ENCODE results near the gene SLC9B1. TPM values are rescaled to one million over a fixed set of nuclear protein-coding genes. Genes with fewer than 3 reads are reported as not detected.

The SLC9B1 gene
- total and polyA plus RNA-seq, 2 donors (not counting 1 experiment from before 2014, with no cell fraction given), result 2.1 to 2.2 TPM

DNA sequence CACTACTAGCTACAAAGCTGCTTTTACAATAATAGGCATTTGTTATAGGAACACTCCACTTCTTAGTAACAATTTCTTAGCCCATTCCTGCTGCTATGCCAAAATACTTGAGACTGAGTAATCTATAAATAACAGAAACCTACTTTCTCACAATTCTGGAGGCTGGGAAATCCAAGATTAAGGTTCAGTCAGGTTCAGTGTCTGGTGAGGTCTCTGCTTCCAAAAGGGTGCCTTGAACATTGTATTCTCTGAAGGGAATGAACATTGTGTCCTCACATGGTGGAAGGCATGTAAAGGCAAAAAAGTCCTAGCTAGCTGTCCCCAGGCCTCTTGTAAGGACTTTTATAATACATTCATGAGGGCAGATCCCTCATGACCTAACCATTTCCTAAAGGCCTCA is 7.0 kb downstream of the SLC9B1 start:
- H3K4me1 Mint-ChIP-seq, result no peaks in the 10 kb centered on the region
- Histone ChIP-seq H3K36me3 (replicated peaks in 1 of 2; ENCODE audit: control extremely low read depth in 1 of 2, control insufficient read depth in 1 of 2, extremely low read depth in 1 of 2, insufficient read depth in 2 of 2, low read length in 1 of 2) (no peaks in the 10 kb centered on the region), H3K4me1 (ENCODE audit: control insufficient read depth in 2 of 2, insufficient read depth in 2 of 2, low read length in 2 of 2) (no peaks in the 10 kb centered on the region), H3K9ac (ENCODE audit: low read length) (no peak overlapping the region), H3K79me2 (ENCODE audit: control insufficient read depth, insufficient read depth, low read length) (no peaks in the 10 kb centered on the region), H3K27ac (ENCODE audit: low read length in 2 of 2) (no peak overlapping the region), H2AFZ (ENCODE audit: insufficient read depth, low read depth, low read length, poor library complexity, severe bottlenecking) (no peak overlapping the region), H4K20me1 (ENCODE audit: control insufficient read depth, insufficient read depth, low read length, poor library complexity, severe bottlenecking) (no peaks in the 10 kb centered on the region), H3K27me3 (replicated peaks in 1 of 4; ENCODE audit: control extremely low read depth in 1 of 4, control insufficient read depth in 3 of 4, insufficient read depth in 4 of 4, low read length in 3 of 4) (no peaks in the 10 kb centered on the region), H3K4me3 (ENCODE audit: control extremely low read depth in 1 of 5, extremely low read depth in 1 of 5, insufficient read depth in 1 of 5, low read depth in 2 of 5, low read length in 4 of 5) (no peak overlapping the region), H3K4me2 (replicated peaks; ENCODE audit: low read depth, low read length, poor library complexity, severe bottlenecking) (no peak overlapping the region), H3K9me3 (ENCODE audit: control extremely low read depth in 1 of 3, control insufficient read depth in 2 of 3, insufficient read depth in 1 of 3, low read length in 2 of 3) (no peaks in the 10 kb centered on the region)
- no peaks in the 10 kb centered on the region for H3K27me3 Mint-ChIP-seq
- TF ChIP-seq CTCF (IDR thresholded peaks at IDR 0.05) (no peak), EZH2 (IDR thresholded peaks at IDR 0.05; ENCODE audit: borderline replicate concordance, insufficient read depth, low read depth, low read length, poor library complexity, severe bottlenecking) (no peak)
- intact Hi-C loops (cut with micrococcal nuclease), result no loop called here
- DNase-seq (no peak), ATAC-seq (ENCODE audit: low read depth) (no peak)
- CTCF ChIA-PET, result interaction anchor here (1.0 to 3.2 kb wide), 7 partner anchors 13 to 582 kb away, joined by 3 to 13 read pairs (median 3); no protein-coding TSS in a partner anchor
- no peak overlapping the region for H3K4me3 Mint-ChIP-seq
- no peaks in the 10 kb centered on the region for H3K9me3 Mint-ChIP-seq (ENCODE audit: insufficient read depth)
- POLR2A ChIA-PET, result no interaction called here
- H3K27ac Mint-ChIP-seq, result no peak overlapping the region

GRCh38 chr4:103012060-103012459 is 7.4 kb downstream of the SLC9B1 start:
- ChIA-PET CTCF (interaction anchor here (0.5 to 3.2 kb wide), 6 partner anchors 13 to 582 kb away, joined by 3 to 13 read pairs (median 4); no protein-coding TSS in a partner anchor), POLR2A (no interaction called here)
- ATAC-seq (ENCODE audit: low read depth), result no peak
- DNase-seq, result no peak
- no peak overlapping the region for H2AFZ ChIP-seq (ENCODE audit: insufficient read depth, low read depth, low read length, poor library complexity, severe bottlenecking)
- Mint-ChIP-seq H3K9me3 (ENCODE audit: insufficient read depth) (no peaks in the 10 kb centered on the region), H3K27me3 (no peaks in the 10 kb centered on the region), H3K27ac (no peak overlapping the region), H3K4me3 (no peak overlapping the region), H3K4me1 (no peaks in the 10 kb centered on the region)
- no peak overlapping the region for H3K27ac ChIP-seq (ENCODE audit: low read length in 2 of 2)
- no peaks in the 10 kb centered on the region for H3K9me3 ChIP-seq (ENCODE audit: control extremely low read depth in 1 of 3, control insufficient read depth in 2 of 3, insufficient read depth in 1 of 3, low read length in 2 of 3)
- WGBS (ENCODE audit: insufficient coverage), result 100% methylated on average over 1 of the region's 1 CpG
- intact Hi-C loops (cut with micrococcal nuclease), result no loop called here
- no peaks in the 10 kb centered on the region for H4K20me1 ChIP-seq (ENCODE audit: control insufficient read depth, insufficient read depth, low read length, poor library complexity, severe bottlenecking)
- H3K4me3 ChIP-seq (ENCODE audit: control extremely low read depth in 1 of 5, extremely low read depth in 1 of 5, insufficient read depth in 1 of 5, low read depth in 2 of 5, low read length in 4 of 5), result no peak overlapping the region
- no peak overlapping the region for H3K9ac ChIP-seq (ENCODE audit: low read length)
- H3K4me1 ChIP-seq (ENCODE audit: control insufficient read depth in 2 of 2, insufficient read depth in 2 of 2, low read length in 2 of 2), result no peaks in the 10 kb centered on the region
- H3K79me2 ChIP-seq (ENCODE audit: control insufficient read depth, insufficient read depth, low read length), result no peaks in the 10 kb centered on the region
- H3K4me2 ChIP-seq (replicated peaks; ENCODE audit: low read depth, low read length, poor library complexity, severe bottlenecking), result no peak overlapping the region
- TF ChIP-seq EZH2 (IDR thresholded peaks at IDR 0.05; ENCODE audit: borderline replicate concordance, insufficient read depth, low read depth, low read length, poor library complexity, severe bottlenecking) (no peak), CTCF (IDR thresholded peaks at IDR 0.05) (no peak)
- H3K27me3 ChIP-seq (replicated peaks in 1 of 4; ENCODE audit: control extremely low read depth in 1 of 4, control insufficient read depth in 3 of 4, insufficient read depth in 4 of 4, low read length in 3 of 4), result no peaks in the 10 kb centered on the region
- no peaks in the 10 kb centered on the region for H3K36me3 ChIP-seq (replicated peaks in 1 of 2; ENCODE audit: control extremely low read depth in 1 of 2, control insufficient read depth in 1 of 2, extremely low read depth in 1 of 2, insufficient read depth in 2 of 2, low read length in 1 of 2)

Data from B cell (primary cell).